ENCODE results near the gene AKAP8.

DNA sequence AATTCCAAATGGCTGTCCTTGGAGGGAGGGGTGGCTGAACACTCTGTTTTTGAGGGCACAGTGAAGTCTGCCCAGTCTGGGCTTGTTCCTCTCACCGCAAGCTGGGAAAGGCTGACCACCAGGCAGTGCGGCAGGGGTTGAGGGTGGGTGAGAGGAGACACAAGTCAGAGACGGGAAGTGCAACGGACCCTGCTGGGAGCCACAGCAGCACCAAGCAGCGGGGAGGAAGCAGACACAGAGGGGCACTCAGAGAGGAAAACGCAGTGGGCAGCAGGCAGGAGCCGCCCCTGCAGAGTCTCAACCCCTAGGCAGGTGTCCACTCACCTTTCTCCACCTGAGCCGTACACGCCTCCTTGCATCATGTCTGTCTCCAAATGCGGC lies 23.6 kb upstream of the AKAP8 start:
- TF ChIP-seq, protein P1, sequence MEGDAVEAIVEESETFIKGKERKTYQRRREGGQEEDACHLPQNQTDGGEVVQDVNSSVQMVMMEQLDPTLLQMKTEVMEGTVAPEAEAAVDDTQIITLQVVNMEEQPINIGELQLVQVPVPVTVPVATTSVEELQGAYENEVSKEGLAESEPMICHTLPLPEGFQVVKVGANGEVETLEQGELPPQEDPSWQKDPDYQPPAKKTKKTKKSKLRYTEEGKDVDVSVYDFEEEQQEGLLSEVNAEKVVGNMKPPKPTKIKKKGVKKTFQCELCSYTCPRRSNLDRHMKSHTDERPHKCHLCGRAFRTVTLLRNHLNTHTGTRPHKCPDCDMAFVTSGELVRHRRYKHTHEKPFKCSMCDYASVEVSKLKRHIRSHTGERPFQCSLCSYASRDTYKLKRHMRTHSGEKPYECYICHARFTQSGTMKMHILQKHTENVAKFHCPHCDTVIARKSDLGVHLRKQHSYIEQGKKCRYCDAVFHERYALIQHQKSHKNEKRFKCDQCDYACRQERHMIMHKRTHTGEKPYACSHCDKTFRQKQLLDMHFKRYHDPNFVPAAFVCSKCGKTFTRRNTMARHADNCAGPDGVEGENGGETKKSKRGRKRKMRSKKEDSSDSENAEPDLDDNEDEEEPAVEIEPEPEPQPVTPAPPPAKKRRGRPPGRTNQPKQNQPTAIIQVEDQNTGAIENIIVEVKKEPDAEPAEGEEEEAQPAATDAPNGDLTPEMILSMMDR (IDR thresholded peaks at IDR 0.05; ENCODE audit: low read depth, low read length), result no peak
- no peak for TF ChIP-seq EZH2phosphoT487 (IDR thresholded peaks at IDR 0.05; ENCODE audit: low read depth)
